SK-N-SH (cell line): ENCODE measurements around the gene ETS1.

Source experiments
- CTCF ChIP-seq: fragments of 200-600 bp; sonication (generic); IDR thresholded peaks from 2 replicates; pipeline ENCODE4 v1.6.1; 2017; ENCODE audit warnings: antibody characterized with exemption, mild to moderate bottlenecking, moderate library complexity
- EZH2phosphoT487 ChIP-seq: fragments of 200-600 bp; sonication (generic); IDR thresholded peaks from 2 replicates; pipeline ENCODE4 v1.6.1; 2017; ENCODE audit warnings: low read depth, mixed run types, mild to moderate bottlenecking, antibody characterized with exemption, moderate library complexity, borderline replicate concordance
- POLR2AphosphoS5 ChIP-seq: IDR thresholded peaks from 2 replicates; pipeline ENCODE4 v1.6.1; 2012; ENCODE audit warnings: low read depth, low read length
- RAD21 ChIP-seq: IDR thresholded peaks from 2 replicates; pipeline ENCODE4 v1.6.1; 2012; ENCODE audit warnings: mild to moderate bottlenecking, low read length
- RXRA ChIP-seq: IDR thresholded peaks from 2 replicates; pipeline ENCODE4 v1.4.0; 2012; ENCODE audit warnings: low read depth, mild to moderate bottlenecking, borderline replicate concordance
- SIN3A ChIP-seq: IDR thresholded peaks from 2 replicates; pipeline ENCODE4 v1.6.1; 2012; ENCODE audit warnings: low read depth, mild to moderate bottlenecking, low read length, moderate library complexity, borderline replicate concordance
- TAF1 ChIP-seq: IDR thresholded peaks from 2 replicates; pipeline ENCODE4 v1.6.1; 2012; ENCODE audit warnings: low read depth, mild to moderate bottlenecking, low read length, moderate library complexity, borderline replicate concordance

GRCh38 chr11:128492903-128493569, 94.3 kb downstream of the ETS1 start:
- TF ChIP-seq CTCF, result no peak
- TF ChIP-seq RAD21, result no peak
- TF ChIP-seq SIN3A, result no peak
- TF ChIP-seq POLR2AphosphoS5, result no peak
- no peak for TF ChIP-seq RXRA
- no peak for TF ChIP-seq EZH2phosphoT487
- no peak for TF ChIP-seq TAF1
